Measurements from ENCODE around the gene ME3.

Gene ME3

DNA sequence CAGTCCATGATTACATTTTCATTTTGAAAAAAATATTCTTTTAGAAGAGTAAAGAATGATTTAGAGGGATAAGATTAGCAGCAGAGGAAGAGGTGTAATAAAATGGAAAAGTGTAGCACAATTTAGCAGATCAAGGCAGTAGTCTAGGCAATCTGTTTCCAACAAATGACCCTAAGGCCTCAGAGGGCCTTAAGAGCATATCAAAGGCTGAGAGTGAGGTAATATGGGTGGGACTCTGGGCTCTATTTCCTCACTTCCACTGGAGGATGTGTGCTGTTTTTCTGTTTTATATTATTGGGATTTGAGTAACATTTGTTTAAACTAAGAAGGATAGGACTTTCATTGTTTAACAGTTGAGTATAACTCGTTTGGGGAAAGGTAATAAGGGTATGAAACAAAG, 269.0 kb downstream of the ME3 start:
- TF ChIP-seq, protein P1, sequence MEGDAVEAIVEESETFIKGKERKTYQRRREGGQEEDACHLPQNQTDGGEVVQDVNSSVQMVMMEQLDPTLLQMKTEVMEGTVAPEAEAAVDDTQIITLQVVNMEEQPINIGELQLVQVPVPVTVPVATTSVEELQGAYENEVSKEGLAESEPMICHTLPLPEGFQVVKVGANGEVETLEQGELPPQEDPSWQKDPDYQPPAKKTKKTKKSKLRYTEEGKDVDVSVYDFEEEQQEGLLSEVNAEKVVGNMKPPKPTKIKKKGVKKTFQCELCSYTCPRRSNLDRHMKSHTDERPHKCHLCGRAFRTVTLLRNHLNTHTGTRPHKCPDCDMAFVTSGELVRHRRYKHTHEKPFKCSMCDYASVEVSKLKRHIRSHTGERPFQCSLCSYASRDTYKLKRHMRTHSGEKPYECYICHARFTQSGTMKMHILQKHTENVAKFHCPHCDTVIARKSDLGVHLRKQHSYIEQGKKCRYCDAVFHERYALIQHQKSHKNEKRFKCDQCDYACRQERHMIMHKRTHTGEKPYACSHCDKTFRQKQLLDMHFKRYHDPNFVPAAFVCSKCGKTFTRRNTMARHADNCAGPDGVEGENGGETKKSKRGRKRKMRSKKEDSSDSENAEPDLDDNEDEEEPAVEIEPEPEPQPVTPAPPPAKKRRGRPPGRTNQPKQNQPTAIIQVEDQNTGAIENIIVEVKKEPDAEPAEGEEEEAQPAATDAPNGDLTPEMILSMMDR (IDR thresholded peaks at IDR 0.05): no peak

DNA sequence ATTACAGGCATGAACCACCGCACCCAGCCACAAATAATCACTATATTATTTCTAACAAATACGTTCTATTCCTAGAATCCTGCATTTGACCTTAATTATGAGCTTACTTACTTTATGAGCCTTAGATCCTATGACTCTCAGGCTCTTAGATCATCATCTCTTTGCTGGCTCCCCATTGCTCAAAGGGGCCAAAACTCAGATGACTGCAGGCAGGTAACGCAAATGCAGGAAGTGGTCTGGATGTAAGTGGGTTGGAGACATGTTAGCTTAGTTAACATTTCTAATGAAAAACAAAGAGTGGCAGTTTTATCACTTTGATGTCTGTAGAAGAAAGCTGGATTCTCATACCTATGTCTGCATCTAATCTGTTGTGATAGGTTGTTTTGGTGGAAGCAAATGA, 274.3 kb downstream of the ME3 start:
- TF ChIP-seq, protein P1 (IDR thresholded peaks at IDR 0.05): no peak

DNA sequence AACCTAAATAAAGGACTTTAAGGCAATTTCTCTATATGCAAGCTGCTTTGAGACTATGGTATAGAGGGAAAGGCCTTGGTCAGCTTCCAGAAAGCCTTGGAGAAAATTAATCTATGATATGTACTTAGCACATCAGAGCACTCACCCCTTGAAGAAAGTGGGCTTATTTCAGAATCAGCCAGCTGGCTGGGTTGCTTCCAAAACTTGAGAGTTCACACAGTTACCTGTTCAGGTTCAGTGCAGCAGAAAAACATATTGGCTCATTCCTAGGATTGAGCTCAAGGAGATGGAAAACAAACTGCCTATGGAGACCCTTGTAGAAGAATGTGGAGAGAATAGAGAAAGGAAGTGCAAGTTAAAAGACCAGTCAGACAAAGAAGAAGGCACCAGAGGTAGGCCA, 275.1 kb downstream of the ME3 start:
- TF ChIP-seq, protein P1 (IDR thresholded peaks at IDR 0.05): no peak

DNA sequence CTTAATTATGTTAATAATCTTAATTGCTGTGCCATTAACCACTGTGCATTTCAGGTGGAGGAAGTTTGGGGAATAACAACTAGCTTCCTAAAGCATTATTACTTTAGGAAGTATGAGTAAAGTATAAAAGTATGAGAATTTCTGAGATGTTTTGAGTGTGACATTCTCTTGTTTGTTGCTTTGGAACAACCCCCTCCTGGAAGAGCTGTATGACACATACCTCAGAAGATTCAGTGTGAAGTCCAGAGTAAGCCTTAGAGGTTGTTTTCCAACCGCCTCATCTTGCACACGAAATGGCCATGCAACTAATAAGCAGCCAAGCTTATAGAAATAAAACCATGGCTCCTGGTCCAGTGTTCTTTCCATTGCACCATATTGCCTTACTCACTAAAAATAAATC, 276.0 kb downstream of the ME3 start:
- TF ChIP-seq, protein P1 (IDR thresholded peaks at IDR 0.05): no peak

DNA sequence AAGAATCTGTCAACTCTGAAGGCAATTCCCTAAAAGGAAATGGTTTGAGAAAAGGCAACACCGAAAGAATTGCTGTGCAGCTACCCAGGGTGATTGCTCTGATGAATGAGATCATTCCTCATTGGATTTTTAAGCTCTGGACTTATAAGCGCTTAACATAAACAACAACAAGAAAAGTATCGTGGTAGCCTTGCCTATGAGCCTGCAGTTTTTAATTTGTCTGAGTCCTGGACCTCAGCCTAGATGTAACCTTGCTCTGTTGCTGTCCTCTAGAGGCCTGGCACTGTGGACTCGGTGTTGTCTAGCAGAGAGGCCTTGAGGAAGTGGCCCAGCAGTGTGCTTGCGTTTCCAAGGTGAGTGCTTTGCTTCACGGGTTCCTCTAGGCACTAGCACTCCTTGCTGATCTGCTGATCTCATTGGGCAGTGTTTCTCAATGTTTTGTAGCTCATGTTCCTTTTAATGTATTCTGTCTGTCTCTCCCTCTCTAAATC, 277.3 kb downstream of the ME3 start:
- TF ChIP-seq, protein P1 (IDR thresholded peaks at IDR 0.05): no peak

All from LNCAP (cell line).